Activated CD4-positive, alpha-beta memory T cell treated with anti-CD3 and anti-CD28 coated beads, Interleukin-2, amount 10 ng/mL, durations not matched to agents 7 days and 5 days (primary cell): ENCODE results near the gene ATXN10. TPM values are rescaled to one million over a fixed set of nuclear protein-coding genes. Genes with fewer than 3 reads are reported as not detected.

Experiments used
- CTCF ChIA-PET: fragments of 350-600 bp; sonication (Branson Sonifier 250); formaldehyde crosslinking; loops from one replicate; lab custom pipeline; 2021; ENCODE audit warnings: antibody characterized with exemption, inconsistent platforms; lab: Charles Lee
- POLR2A ChIA-PET: fragments of 350-600 bp; sonication (Branson Sonifier 250); formaldehyde crosslinking; loops from one replicate; lab custom pipeline; 2021; ENCODE audit warnings: antibody characterized with exemption; lab: Charles Lee
- DNase-seq: peaks from one replicate; pipeline ENCODE4 v3.0.0-alpha.2; 2020
- H3K27ac Mint-ChIP-seq: one replicate; pipeline ENCODE4 v1.8.0; 2021; ENCODE audit warnings: mild to moderate bottlenecking, mixed read lengths
- H3K27me3 Mint-ChIP-seq: one replicate; pipeline ENCODE4 v1.8.0; 2021; ENCODE audit warnings: mixed read lengths
- H3K36me3 Mint-ChIP-seq: one replicate; pipeline ENCODE4 v1.8.0; 2021; ENCODE audit warnings: low read depth, mixed read lengths
- H3K4me1 Mint-ChIP-seq: one replicate; pipeline ENCODE4 v1.8.0; 2021; ENCODE audit warnings: mixed read lengths
- H3K4me3 Mint-ChIP-seq: one replicate; pipeline ENCODE4 v1.8.0; 2021; ENCODE audit warnings: mild to moderate bottlenecking, mixed read lengths
- H3K9me3 Mint-ChIP-seq: one replicate; pipeline ENCODE4 v1.8.0; 2021; ENCODE audit warnings: mixed read lengths
- total RNA-seq, 2 experiments: library from RNA; stranded (reverse); gene quantifications; one replicate each; pipeline ENCODE4 v1.2.3, GENCODE V29; 2021

The ATXN10 gene
- total RNA-seq, 2 experiments from 2014 or later: 84.5 to 92.6 TPM

DNA sequence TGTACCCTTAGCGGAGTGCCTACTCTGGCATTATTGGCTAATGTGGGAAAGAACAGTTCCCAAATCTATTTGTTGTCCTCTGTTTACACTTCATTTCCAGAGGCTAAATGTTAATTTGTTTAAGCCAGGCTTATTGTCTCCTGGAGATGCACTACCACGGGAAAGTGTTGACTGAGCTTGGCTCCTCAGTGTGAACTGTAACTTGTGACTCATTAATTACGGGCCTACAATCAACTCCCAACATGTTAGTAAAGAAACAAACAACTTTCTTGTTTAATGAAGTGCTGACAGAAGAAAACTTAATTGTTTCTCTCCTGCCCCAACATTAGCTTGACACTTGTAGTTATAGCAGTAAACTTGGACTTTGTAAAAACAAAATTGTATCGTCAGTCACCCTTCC lies 130.4 kb downstream of the ATXN10 start:
- peaks cover under 1% of the 10 kb centered on the region for H3K9me3 Mint-ChIP-seq
- no peak overlapping the region for H3K27ac Mint-ChIP-seq
- peaks cover 8% of the 10 kb centered on the region for H3K36me3 Mint-ChIP-seq
- H3K4me3 Mint-ChIP-seq: no peak overlapping the region
- POLR2A ChIA-PET: no interaction called here
- CTCF ChIA-PET: interaction anchor here (0.9 kb wide), 1 partner anchor 13 kb away, joined by 3 read pairs; no protein-coding TSS in a partner anchor
- no peak for DNase-seq
- peaks cover 4% of the 10 kb centered on the region for H3K4me1 Mint-ChIP-seq
- no peaks in the 10 kb centered on the region for H3K27me3 Mint-ChIP-seq

DNA sequence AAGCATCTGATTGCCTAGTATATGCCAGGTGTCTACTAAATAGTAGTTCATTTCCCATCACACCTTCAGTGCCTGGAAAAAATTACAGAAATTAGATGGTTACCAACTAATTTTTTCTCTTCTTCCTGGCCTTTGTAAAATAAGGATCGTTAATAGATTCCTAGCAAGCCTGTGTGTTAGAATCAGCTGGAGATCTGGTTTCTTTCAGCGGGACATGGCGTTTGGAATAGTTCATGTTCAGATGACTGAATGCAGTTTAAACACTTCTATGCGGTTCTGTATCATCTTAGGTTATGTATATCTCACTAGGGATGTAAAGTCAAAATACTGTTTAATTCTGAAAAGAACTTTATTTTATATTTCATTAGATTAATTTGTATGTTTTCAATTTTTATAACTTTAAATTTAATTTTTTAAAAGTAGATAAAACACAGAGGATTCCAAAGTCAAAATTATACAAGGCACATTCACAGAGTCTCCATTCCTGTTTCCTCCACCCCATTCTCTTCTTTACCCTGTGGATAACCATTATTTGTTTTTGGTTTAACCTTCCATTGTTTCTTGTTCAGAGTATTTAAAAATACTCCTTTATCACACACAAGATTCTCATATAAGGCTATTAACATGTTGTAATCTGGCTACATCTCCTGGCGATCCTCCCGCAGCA lies 132.8 kb downstream of the ATXN10 start:
- peaks cover 7% of the 10 kb centered on the region for H3K36me3 Mint-ChIP-seq
- no peaks in the 10 kb centered on the region for H3K9me3 Mint-ChIP-seq
- no peak overlapping the region for H3K27ac Mint-ChIP-seq
- DNase-seq: no peak
- no peak overlapping the region for H3K4me3 Mint-ChIP-seq
- ChIA-PET POLR2A (no interaction called here), CTCF (no interaction called here)
- peaks cover 4% of the 10 kb centered on the region for H3K4me1 Mint-ChIP-seq
- no peaks in the 10 kb centered on the region for H3K27me3 Mint-ChIP-seq

DNA sequence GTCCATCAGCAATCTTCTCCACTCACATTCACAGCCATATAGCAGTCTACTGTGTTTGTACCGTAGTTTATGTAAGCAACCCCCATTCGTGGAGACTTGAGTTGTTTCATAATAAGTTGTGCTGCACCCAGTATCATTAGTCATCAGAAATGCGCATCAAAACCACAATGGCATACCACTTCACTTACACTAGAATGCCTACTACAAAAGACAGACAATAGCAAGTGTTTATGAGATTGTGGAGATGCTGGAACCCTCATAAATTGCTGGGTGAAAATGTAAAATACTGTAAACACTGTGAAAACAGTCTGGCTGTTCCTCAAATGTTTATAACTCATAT lies 133.3 kb downstream of the ATXN10 start:
- CTCF ChIA-PET: no interaction called here
- H3K36me3 Mint-ChIP-seq: peaks cover 7% of the 10 kb centered on the region
- H3K4me3 Mint-ChIP-seq: no peak overlapping the region
- H3K9me3 Mint-ChIP-seq: no peaks in the 10 kb centered on the region
- no peak for DNase-seq
- POLR2A ChIA-PET: no interaction called here
- no peak overlapping the region for H3K27ac Mint-ChIP-seq
- peaks cover 4% of the 10 kb centered on the region for H3K4me1 Mint-ChIP-seq
- no peaks in the 10 kb centered on the region for H3K27me3 Mint-ChIP-seq

DNA sequence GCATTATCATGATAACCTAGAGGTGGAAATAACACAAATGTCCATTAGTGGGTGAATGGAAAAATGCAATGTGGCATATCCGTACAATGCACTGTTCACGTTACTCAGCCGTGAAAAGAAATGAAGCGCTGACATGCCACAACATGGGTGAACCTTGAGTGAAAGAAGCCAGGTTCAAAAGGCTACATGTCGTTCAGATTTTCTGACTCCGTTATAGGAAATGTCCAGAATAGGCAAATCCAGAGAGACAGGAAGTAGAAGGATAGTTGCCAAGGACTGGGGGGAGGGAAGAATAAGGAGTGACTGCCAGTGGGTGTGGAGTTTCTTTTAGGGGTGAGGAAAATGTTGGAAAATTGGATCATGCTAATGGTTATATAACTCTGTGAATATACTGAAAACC lies 133.8 kb downstream of the ATXN10 start:
- CTCF ChIA-PET: no interaction called here
- no peak overlapping the region for H3K4me3 Mint-ChIP-seq
- POLR2A ChIA-PET: no interaction called here
- peaks cover 7% of the 10 kb centered on the region for H3K36me3 Mint-ChIP-seq
- no peaks in the 10 kb centered on the region for H3K27me3 Mint-ChIP-seq
- no peak for DNase-seq
- H3K27ac Mint-ChIP-seq: no peak overlapping the region
- peaks cover 4% of the 10 kb centered on the region for H3K4me1 Mint-ChIP-seq
- no peaks in the 10 kb centered on the region for H3K9me3 Mint-ChIP-seq

DNA sequence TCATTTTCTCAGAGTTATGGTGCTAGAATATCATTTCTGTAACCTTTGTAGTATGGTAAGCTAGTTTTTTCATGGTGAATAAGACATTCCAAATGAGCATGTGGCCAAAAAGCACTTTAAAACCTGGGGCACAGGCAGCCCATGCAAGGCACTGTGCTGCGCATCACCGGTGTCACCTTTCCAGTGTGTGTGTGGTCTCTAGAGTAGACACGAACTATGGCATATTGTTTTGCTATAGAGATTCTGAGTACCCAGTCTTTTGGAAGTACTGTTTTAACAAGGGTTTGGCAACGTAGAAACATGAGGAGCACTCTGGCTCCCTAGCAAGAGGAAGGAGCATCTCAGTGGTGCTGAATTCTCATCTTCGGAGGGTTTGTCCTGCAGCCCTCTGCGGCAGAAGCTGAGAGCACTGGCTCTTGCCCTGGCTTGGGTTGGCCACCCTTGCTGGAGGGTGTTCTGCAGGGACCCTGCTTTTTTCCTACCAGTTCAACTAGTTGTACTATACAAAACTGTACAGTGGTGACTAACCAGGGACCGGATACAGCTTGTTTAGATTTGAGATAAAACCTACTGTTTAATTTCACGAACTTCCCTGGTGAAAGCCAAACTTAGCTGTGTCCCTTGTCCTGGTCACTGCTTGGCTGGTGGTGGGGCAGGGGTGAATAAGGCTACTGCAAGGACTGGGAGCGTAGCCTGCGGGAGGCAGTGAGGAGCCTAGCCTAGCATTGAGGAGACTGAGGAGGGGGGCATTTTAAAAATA lies 135.7 kb downstream of the ATXN10 start:
- no peak for DNase-seq
- H3K27ac Mint-ChIP-seq: no peak overlapping the region
- peaks cover 4% of the 10 kb centered on the region for H3K4me1 Mint-ChIP-seq
- ChIA-PET POLR2A (no interaction called here), CTCF (no interaction called here)
- no peaks in the 10 kb centered on the region for H3K9me3 Mint-ChIP-seq
- H3K27me3 Mint-ChIP-seq: no peaks in the 10 kb centered on the region
- H3K4me3 Mint-ChIP-seq: no peak overlapping the region
- H3K36me3 Mint-ChIP-seq: peaks cover 15% of the 10 kb centered on the region

DNA sequence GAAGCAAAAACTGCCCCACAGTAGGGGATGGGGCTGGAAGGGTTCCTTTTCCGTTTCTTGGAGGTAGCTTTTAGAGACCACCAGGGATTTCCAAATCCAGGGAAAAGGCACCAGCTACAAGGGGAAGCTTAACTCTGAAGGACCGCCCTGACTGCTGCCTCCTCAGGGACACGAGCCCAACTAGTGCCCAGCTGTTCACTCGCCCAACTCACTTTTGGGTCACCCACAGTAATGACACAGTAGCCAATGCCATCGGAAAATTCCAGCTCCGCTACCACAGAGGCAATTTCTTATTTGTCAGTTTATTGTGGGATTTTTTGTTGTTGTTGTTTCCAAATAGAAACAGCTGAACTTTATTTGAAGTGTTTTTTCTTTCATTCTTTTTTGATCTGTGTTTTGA lies 141.3 kb downstream of the ATXN10 start:
- Mint-ChIP-seq H3K9me3 (no peaks in the 10 kb centered on the region), H3K27ac (no peak overlapping the region), H3K36me3 (peaks cover 13% of the 10 kb centered on the region), H3K4me1 (no peaks in the 10 kb centered on the region), H3K27me3 (no peaks in the 10 kb centered on the region), H3K4me3 (no peak overlapping the region)
- DNase-seq: no peak
- ChIA-PET CTCF (no interaction called here), POLR2A (no interaction called here)

DNA sequence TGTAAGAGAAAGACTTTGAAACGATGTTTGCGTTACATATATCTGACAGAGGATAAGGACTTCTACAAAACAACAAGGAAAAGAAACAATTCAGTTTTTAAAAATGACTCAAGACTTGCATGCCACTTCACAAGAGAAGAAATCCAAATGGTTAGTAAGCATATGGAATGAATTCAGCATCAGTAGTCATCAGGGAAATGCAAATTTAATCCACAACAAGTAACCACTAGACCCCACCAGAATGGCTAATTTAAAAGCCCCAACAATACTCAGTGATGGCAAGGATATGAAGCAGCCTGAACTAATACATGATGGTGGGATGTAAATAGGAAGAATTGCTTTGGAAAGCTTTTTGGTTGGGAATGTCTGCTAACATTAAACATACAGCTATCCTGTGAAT lies 142.6 kb downstream of the ATXN10 start:
- ChIA-PET POLR2A (no interaction called here), CTCF (no interaction called here)
- Mint-ChIP-seq H3K9me3 (no peaks in the 10 kb centered on the region), H3K36me3 (peaks cover 8% of the 10 kb centered on the region), H3K4me1 (no peaks in the 10 kb centered on the region), H3K4me3 (no peak overlapping the region), H3K27me3 (no peaks in the 10 kb centered on the region), H3K27ac (no peak overlapping the region)
- no peak for DNase-seq

DNA sequence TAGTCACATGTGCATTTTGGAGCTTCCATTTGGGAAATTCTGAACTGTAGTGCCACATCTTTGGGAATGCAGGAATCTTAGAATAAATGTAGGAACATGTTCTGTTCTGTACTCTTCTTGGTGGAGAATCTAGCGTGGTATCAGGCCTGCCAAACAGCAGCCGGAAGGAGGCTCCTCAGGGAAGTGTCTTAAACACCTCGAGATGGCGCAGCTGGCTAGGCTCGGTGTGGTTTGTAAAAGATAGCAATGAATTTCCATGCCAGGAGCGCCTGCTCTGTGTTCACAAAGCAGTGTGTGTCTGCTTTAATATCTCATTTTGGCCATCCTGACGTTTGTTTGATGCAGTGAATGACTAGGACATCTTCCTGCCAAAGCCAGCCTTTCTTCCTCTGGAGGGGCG lies 145.1 kb downstream of the ATXN10 start:
- no peak overlapping the region for H3K4me3 Mint-ChIP-seq
- no peaks in the 10 kb centered on the region for H3K27me3 Mint-ChIP-seq

DNA sequence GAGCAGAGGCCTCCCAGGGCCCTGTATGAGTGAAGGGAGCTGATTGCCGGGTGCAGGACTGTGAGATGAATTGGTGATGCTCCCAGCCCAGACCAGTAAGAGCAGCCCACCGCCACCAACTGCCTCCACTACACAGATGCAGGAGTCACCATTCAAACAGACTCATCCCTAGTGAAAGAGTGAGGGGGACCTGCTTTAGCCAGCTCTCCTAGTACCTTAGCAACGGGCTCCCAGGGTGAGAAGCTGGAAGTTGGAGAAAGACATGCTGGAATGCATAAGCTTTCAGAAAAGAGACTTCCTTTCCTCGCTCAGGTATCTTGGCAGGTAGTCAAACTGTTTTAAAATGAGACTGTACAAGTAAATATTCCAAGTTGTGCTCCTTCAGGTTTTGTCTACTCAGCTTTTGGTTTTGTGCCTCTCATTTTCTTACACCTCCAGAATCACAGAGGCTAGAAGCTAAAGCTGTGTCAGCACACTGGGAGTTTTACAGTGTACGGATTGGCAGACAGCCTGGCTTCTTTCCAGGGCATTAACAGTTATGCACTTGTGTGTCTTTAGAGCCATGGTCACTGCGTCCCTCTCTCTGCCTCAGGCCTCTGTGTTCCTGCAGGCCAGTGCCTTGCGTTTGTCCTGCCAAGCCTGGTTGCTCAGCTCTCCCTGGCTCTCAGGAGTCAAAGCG lies 146.2 kb downstream of the ATXN10 start:
- DNase-seq: no peak
- CTCF ChIA-PET: no interaction called here
- Mint-ChIP-seq H3K4me1 (no peaks in the 10 kb centered on the region), H3K9me3 (no peaks in the 10 kb centered on the region), H3K4me3 (no peak overlapping the region), H3K27ac (no peak overlapping the region), H3K27me3 (no peaks in the 10 kb centered on the region), H3K36me3 (no peaks in the 10 kb centered on the region)
- POLR2A ChIA-PET: no interaction called here

More for the DNA sequence above, 145.1 kb downstream of the ATXN10 start:
- peaks cover 5% of the 10 kb centered on the region for H3K36me3 Mint-ChIP-seq
- CTCF ChIA-PET: no interaction called here
- H3K4me1 Mint-ChIP-seq: no peaks in the 10 kb centered on the region
- no peaks in the 10 kb centered on the region for H3K9me3 Mint-ChIP-seq
- POLR2A ChIA-PET: no interaction called here
- no peak overlapping the region for H3K27ac Mint-ChIP-seq
- DNase-seq: no peak

DNA sequence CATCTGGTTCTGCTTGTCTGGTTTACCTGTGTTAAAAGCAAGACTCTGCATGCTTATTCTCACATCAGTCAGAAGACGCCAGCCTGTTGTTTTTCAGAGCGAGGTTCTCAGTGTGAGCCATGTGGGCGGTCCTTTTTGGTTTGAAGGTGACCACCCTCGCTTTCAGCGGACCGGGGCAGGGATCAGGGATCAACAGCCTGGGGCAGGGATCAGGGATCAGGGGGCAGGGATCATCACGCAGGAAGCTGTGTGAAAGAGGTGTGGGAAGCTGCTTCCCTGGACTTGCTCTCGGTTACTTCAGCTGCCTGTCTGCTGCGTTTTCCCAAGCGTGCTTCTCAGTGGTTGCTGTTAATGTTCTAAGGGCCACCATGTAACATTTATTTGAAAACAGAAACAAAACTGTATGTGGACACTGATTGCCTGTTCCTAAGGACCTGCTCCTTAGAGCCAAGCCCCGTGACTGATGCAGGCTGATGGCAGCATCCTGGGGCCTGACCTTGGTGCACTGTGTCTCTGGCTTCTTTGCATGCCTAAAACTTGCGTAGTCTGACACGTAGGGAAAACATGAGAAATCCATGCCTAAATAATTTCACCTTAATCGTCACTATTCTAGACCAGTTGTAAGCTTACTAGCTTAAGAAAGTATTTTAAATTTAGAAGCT lies 146.9 kb downstream of the ATXN10 start:
- Mint-ChIP-seq H3K9me3 (no peaks in the 10 kb centered on the region), H3K27me3 (no peaks in the 10 kb centered on the region), H3K4me1 (no peaks in the 10 kb centered on the region), H3K27ac (no peak overlapping the region), H3K4me3 (no peak overlapping the region), H3K36me3 (no peaks in the 10 kb centered on the region)
- ChIA-PET CTCF (no interaction called here), POLR2A (no interaction called here)
- no peak for DNase-seq

DNA sequence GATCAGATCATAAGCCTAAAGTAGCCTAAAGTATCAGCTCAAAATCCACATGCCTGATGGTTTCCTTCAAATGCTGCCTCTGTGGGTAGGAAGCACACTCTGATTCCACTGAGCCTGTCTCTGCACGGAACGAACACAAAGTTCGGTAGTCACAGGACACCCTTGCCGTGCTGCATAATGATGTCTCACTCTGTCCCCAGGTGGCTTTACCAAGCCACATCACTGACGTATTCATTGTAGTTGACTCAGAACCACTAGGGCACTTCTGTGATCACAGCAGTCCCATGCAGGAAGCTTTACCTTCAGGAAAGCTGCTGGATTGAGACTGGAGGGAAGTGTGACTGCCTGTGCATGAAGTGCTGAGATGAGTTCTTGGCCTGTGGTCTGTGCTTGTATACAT lies 147.7 kb downstream of the ATXN10 start:
- no peak overlapping the region for H3K27ac Mint-ChIP-seq
- POLR2A ChIA-PET: no interaction called here
- H3K4me1 Mint-ChIP-seq: no peaks in the 10 kb centered on the region
- no peak for DNase-seq
- CTCF ChIA-PET: no interaction called here
- peaks cover 2% of the 10 kb centered on the region for H3K36me3 Mint-ChIP-seq
- no peaks in the 10 kb centered on the region for H3K9me3 Mint-ChIP-seq
- H3K27me3 Mint-ChIP-seq: no peaks in the 10 kb centered on the region
- H3K4me3 Mint-ChIP-seq: no peak overlapping the region

DNA sequence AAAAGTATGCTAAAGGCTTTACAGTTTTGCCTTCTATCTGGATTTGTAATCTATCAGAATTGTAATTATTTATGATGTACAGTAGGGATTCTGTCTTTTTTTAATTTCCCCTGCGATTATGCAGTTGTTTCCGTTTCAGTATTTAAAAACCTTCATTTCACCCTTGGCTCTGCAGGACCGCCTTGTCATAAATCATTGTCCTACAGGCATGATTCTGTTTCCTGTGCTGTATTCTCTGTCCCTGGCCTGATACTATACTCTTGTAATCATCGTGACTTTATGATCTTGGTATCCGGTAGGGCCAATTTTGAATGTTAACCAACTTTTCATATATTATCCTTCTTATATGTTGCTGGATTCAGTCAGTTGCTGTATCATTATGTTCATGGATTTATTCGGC lies 151.7 kb downstream of the ATXN10 start:
- Mint-ChIP-seq H3K4me3 (no peak overlapping the region), H3K27ac (no peak overlapping the region), H3K4me1 (no peaks in the 10 kb centered on the region), H3K36me3 (peaks cover 14% of the 10 kb centered on the region), H3K27me3 (no peaks in the 10 kb centered on the region), H3K9me3 (peaks cover 2% of the 10 kb centered on the region)
- DNase-seq: no peak
- ChIA-PET CTCF (no interaction called here), POLR2A (no interaction called here)

DNA sequence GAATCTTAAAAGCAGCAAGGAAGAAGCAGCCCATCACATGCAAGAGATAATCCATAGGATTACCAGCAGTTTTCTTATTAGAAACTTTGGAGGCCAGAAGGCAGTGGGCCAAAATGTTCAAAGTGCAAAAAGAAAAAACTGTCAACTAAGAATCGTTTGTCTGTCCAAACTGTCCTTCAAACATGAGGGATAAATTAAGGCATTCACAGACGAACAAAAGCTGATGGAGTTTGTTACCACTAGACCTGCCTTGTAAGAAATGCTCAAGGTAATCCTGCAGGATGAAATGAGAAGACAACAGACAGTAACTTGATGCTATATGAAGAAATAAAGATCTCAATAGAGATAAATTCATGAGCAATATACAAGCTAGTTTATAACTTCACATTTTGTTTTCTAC lies 154.9 kb downstream of the ATXN10 start:
- CTCF ChIA-PET: no interaction called here
- no peaks in the 10 kb centered on the region for H3K27me3 Mint-ChIP-seq
- POLR2A ChIA-PET: no interaction called here
- H3K4me3 Mint-ChIP-seq: no peak overlapping the region
- DNase-seq: no peak
- H3K9me3 Mint-ChIP-seq: peaks cover 2% of the 10 kb centered on the region
- no peaks in the 10 kb centered on the region for H3K4me1 Mint-ChIP-seq
- peaks cover 14% of the 10 kb centered on the region for H3K36me3 Mint-ChIP-seq
- H3K27ac Mint-ChIP-seq: no peak overlapping the region
